Coronary artery (tissue), 2 donors: ENCODE data around the gene SP4.
A peak's percentile ranks its signal among the peaks of the same experiment; 100 is the strongest.

Source experiments
- DNase-seq: peaks from one replicate; pipeline ENCODE4 v3.0.0-alpha.2; 2017; ENCODE audit warnings: low spot score
- H3K27ac ChIP-seq, 2 donors: fragments of 200-600 bp; sonication (generic); one replicate each; pipeline ENCODE4 v1.5.1; 2016 to 2019
- H3K4me3 ChIP-seq: fragments of 200-600 bp; sonication (generic); 2 replicates; pipeline ENCODE4 v1.5.1; 2016; ENCODE audit warnings: mild to moderate bottlenecking, moderate library complexity
- CTCF ChIP-seq: fragments of 200-600 bp; sonication (generic); IDR thresholded peaks from one replicate; pipeline ENCODE4 v1.5.1; 2019; ENCODE audit warnings: antibody characterized with exemption

The SP4 gene

DNA sequence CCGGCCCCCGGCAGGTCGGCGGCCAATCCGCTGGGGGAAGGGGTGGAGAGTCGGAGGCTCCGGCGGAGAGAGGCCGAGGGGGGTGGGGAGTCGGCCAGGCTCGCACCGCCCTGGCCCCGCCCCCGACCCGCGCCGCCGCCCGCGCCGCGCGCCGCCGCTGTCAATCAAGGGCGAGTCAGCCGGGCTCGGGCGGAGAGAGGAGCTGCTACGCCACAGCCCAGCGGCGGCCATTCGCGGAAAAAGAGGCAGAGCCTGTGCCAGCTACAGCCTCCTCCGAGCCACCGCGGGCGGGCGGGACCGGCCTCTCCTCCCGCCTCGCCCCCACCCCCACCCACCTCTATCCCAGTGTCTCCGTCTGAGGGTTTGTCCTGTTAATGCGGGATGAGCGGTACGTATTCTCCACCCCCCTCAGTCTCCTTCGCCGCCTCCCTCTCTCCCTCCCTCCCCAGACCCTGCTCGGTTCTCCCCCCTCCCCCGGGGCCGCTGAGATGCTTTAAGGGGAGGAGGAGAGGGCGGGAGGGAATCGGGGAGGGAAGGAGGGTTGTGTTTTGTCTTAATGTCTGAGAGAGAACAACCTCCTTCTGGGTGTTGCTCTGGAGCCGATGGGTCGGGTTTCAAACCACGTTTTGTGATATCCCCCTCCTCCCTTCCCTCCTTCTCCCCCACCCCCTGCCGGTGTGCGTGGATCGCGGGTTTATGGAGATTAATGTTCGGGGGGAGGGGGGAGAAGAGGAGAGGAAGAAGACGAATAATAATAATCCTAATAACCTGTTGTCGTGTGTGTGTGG, at the start of gene SP4:
TSS of gene SP4 (plus strand) at position 213 of the 788 bp plus-strand sequence. CDS start at position 382, 169 bp downstream.
- TF ChIP-seq CTCF = no peak
- DNase-seq = peak; percentile 97
- Histone ChIP-seq H3K4me3 (peak within 1 kb of the TSS; percentile 90), H3K27ac (peak within 1 kb of the TSS; percentile 94 to 99)

- DNase-seq = no peak
- Histone ChIP-seq H3K27ac (no peak overlapping the region), H3K4me3 (no peak overlapping the region)
- TF ChIP-seq CTCF = no peak
These were observed 44.4 kb upstream of the SP4 start for GRCh38 chr7:21383227-21384220.

DNA sequence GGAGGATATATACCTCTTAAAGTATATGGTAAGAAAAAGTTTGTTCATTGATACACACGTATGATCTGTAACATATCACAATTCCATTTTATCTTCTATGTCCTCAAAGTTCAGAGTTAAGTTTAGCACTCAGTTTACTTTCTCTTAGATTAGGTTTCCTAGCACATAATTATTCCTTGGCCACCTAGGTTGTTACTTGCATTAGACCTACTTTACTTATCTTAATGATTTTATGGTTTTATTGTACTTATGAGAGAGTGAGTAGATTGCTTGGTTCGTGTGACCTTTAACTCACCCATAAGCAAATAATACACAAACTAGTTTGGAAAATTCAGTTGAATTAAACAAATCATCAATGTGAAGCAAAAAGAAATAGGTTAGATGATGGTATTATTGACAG, 33.9 kb upstream of the SP4 start:
- no peak overlapping the region for H3K4me3 ChIP-seq
- no peak for DNase-seq
- no peak overlapping the region for H3K27ac ChIP-seq
- TF ChIP-seq CTCF = no peak

DNA sequence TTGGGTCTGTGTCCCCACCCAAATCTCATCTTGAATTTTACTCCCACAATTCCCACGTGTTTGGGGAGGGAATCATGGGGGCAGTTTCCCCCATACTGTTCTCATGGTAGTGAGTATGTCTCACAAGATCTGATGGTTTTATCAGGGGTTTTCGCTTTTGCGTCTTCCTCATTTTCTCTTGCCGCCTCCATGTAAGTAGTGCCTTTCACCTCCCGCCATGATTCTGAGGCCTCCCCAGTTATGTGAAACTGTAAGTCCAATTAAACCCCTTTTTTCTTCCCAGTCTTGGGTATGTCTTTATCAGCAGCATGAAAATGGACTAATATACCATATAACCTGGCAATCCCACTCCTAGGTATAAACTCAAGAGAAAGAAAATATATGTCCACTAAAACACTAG, 25.9 kb upstream of the SP4 start:
- no peak for DNase-seq
- no peak overlapping the region for H3K27ac ChIP-seq
- no peak overlapping the region for H3K4me3 ChIP-seq
- TF ChIP-seq CTCF = no peak

GRCh38 chr7:21407796-21408480, 19.9 kb upstream of the SP4 start:
- no peak for DNase-seq
- H3K4me3 ChIP-seq = no peak overlapping the region
- H3K27ac ChIP-seq = no peak overlapping the region
- no peak for TF ChIP-seq CTCF

DNA sequence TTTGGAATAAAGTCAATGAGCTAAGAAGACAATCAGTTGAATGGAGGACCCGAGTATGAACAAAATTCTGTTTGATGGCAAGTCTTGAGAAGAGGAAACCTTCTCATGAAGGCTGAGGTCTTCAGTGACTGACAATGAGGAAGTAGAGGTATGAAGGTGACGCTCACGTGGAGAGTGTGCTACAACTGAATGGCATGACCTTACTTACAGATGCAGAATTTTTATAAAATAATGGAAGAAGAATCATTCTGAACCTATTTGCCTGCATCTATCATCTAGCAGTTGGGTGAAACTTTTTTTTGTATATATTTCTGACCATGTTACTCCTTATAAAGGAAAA, 19.4 kb upstream of the SP4 start:
- DNase-seq = no peak
- Histone ChIP-seq H3K4me3 (no peak overlapping the region), H3K27ac (no peak overlapping the region)
- no peak for TF ChIP-seq CTCF
